Right lobe of liver (tissue), 6 donors: ENCODE results near the gene P2RY2. TPM values are rescaled to one million over a fixed set of nuclear protein-coding genes. Genes with fewer than 3 reads are reported as not detected.

Experiments used
- ATAC-seq, 4 donors: fragments of 200-7000 bp; cut with Tn5 transposase; one replicate each; pipeline ENCODE4 v1.9.1; 2020; ENCODE audit warnings: mild to moderate bottlenecking in 4 of 4, moderate library complexity in 4 of 4
- DNase-seq, 3 donors: peaks; one replicate each; pipeline ENCODE4 v3.0.0-alpha.2; 2020
- H3K27ac ChIP-seq, 3 donors: fragments of 200-600 bp; one replicate each; pipeline ENCODE4 v1.8.0; 2022
- H3K27me3 ChIP-seq, 2 donors: fragments of 200-600 bp; one replicate each; pipeline ENCODE4 v1.8.0; 2022
- H3K36me3 ChIP-seq, 4 donors: fragments of 200-600 bp; sonication (generic) in 1 of 4; one replicate each; pipeline versions ENCODE4 v1.5.1 to v1.8.0; 2017 to 2022; ENCODE audit warnings: control low read depth in 1 of 4
- H3K4me1 ChIP-seq, 4 donors: fragments of 200-600 bp; sonication (generic) in 1 of 4; one replicate each; pipeline versions ENCODE4 v1.5.1 to v1.8.0; 2017 to 2022; ENCODE audit warnings: control low read depth in 1 of 4
- H3K4me3 ChIP-seq, 3 donors: fragments of 200-600 bp; one replicate each; pipeline ENCODE4 v1.8.0; 2022
- H3K9me3 ChIP-seq, 4 donors: fragments of 200-600 bp; sonication (generic) in 1 of 4; one replicate each; pipeline versions ENCODE4 v1.5.1 to v1.8.0; 2017 to 2022; ENCODE audit warnings: control low read depth in 1 of 4
- POLR2A ChIP-seq: fragments of 450-650 bp; IDR thresholded peaks from one replicate; pipeline ENCODE4 v1.6.1; 2017; ENCODE audit warnings: antibody characterized with exemption, mild to moderate bottlenecking
- WGBS: methylation state at CpG from one replicate; pipeline ENCODE4 v1.1.6; 2018; ENCODE audit warnings: low coverage, low lambda C conversion rate; ENCODE audit not compliant: insufficient coverage; ENCODE audit errors: missing lambda C conversion rate; 5-methylcytosine and 5-hydroxymethylcytosine counted together
- intact Hi-C, 2 donors: fragments of 100-400 bp; cut with DNase I; formaldehyde crosslinking; loops; one replicate each; pipeline versions ENCODE4 v1.11.2 to v1.14.1; 2022
- total RNA-seq, 6 experiments: library from RNA; depleted of rRNA in 2 of 6; stranded (reverse); fragments of >200 nt in 2 of 6; fragmentation: NEBNext Ultra II Directional in 3 of 6; extraction: Animal tissue kit (Norgen Biotek cat#: 25700) in 3 of 6; gene quantifications; one replicate each; pipeline versions ENCODE4 v1.1.0 to v1.2.4, GENCODE V29; 2016 to 2023
- TF ChIP-seq, protein P1 (sequence below), 4 donors: fragments of 200-600 bp in 3 of 4; fragments of 450-650 bp in 1 of 4; IDR thresholded peaks; one replicate each; pipeline versions ENCODE4 v1.5.1 to v1.8.0; 2016 to 2022; ENCODE audit warnings: antibody characterized with exemption in 4 of 4, mild to moderate bottlenecking in 2 of 4
- donor health status: DM: no; HTN: yes; CAD: no.
- donor health status: DM: no; HTN: no; CAD: no.
- donor health status: DM: no; HTN: no; CAD: no.
- donor health status: DM: no; HTN: yes; CAD: no.
- donor health status: DM: no; HTN: yes; CAD: no.

Gene P2RY2
- total RNA-seq, 6 experiments from 2014 or later: 2.6 to 5.1 (median 3.5) TPM

DNA sequence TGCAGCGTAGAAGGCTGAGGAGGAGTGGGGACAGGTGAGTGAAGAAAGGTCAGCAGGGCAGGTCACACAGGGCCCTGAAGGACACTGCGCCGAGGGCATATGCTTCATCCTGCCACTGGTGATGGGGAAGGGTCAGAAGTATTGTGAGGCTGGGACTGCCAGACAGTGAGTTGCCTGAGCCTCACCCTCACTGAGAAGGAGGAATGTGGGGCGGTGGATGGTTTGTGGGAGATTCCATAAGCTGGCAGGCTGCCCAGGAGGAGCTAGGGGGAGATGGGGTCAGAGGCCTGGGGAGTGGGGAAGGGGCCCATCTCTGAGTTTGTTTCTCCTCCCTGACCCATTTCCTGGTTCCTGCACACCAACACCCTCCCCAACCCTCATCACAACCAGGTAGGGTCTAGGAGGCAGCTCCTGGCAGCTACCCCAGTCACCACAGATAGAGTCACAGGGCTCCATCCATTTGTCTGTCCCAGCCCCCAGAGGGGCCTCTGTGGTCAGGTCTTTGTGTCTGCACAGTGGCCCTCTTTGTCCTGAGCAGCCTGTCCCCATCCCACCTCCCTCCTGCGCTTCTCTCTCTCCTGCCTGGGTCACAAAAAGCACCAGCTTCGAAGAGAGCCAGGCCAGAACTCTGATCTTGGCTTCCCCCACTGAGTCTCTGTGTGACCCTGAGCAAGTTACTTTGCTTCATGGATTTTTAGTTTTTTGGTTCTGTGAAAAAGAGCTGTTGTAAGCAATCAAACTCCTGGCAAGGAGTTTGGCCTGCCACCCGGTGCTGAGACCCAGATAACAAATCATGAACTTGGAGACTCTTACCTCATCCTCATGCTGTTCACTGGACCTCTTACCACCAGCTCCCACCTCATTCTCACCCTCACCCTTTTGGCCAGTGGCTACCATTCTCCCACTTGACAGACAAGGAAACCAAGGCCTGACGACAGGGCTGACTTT, 4.6 kb upstream of the P2RY2 start:
- intact Hi-C loops: no loop called here
- peak in 1 of 3 donors; percentile 20 for DNase-seq
- Histone ChIP-seq H3K4me1 (peaks cover 0 to 14% (median 2%) of the 10 kb centered on the region in 4 donors), H3K27me3 (no peaks in the 10 kb centered on the region), H3K27ac (no peak overlapping the region), H3K9me3 (no peaks in the 10 kb centered on the region), H3K4me3 (no peak overlapping the region), H3K36me3 (no peaks in the 10 kb centered on the region)
- no peak for ATAC-seq
- TF ChIP-seq POLR2A: no peak
- TF ChIP-seq, protein P1, sequence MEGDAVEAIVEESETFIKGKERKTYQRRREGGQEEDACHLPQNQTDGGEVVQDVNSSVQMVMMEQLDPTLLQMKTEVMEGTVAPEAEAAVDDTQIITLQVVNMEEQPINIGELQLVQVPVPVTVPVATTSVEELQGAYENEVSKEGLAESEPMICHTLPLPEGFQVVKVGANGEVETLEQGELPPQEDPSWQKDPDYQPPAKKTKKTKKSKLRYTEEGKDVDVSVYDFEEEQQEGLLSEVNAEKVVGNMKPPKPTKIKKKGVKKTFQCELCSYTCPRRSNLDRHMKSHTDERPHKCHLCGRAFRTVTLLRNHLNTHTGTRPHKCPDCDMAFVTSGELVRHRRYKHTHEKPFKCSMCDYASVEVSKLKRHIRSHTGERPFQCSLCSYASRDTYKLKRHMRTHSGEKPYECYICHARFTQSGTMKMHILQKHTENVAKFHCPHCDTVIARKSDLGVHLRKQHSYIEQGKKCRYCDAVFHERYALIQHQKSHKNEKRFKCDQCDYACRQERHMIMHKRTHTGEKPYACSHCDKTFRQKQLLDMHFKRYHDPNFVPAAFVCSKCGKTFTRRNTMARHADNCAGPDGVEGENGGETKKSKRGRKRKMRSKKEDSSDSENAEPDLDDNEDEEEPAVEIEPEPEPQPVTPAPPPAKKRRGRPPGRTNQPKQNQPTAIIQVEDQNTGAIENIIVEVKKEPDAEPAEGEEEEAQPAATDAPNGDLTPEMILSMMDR (IDR thresholded peaks at IDR 0.05): no peak
- WGBS: 42% methylated on average over 3 of the region's 8 CpGs

DNA sequence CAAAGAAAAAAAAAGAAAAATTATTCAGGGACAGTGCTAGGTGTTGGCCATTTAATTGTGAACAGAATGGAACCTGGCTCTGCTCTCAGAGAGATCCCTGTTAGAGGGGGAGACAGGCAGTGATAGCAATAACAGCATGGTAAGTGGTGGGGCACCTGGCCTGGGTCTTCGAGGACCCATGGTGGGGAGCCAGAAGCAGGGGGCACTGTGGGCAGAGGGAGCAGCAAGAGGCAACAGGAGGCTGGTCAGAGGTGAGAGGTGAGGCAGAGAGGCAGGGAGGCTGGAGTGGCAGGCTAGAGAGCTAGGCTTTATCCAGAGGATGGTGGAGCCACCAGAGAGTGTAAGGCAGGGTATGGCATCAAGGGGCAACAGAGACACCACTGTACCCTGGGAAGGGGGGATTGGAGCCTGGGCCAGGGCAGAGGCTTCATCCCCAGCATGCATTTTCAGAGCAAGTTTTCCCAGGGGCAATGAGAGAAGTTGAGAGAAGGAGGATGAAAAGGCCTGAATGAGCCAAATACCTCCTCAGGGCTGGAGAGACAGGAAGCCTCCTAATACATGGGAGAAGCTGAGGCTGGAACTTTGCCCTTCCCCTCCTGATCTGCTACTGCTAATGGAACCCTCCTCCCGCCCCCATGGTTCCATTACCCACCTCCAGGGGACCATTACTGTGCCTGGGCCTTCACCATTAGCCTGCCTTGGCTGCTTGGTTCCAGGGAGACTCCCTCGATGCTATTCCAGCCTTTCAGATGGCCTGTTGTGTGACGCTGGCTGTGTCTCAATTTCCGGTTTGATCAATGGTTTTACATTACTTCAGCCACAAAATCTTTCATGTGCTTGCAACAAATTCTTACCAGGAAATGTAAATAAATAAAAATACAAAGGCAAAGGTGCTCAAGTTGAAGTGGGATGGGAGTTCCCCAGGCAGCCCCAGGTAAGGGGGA, 2.6 kb upstream of the P2RY2 start:
- 95% methylated on average over 4 of the region's 5 CpGs for WGBS
- TF ChIP-seq, protein P1 (IDR thresholded peaks at IDR 0.05): no peak
- TF ChIP-seq POLR2A: no peak
- no peak for DNase-seq
- H3K4me3 ChIP-seq: no peak overlapping the region
- no peaks in the 10 kb centered on the region for H3K27me3 ChIP-seq
- H3K36me3 ChIP-seq: no peaks in the 10 kb centered on the region
- intact Hi-C loops: no loop called here
- H3K4me1 ChIP-seq: peaks cover 0 to 14% (median 2%) of the 10 kb centered on the region in 4 donors
- H3K27ac ChIP-seq: no peak overlapping the region
- no peaks in the 10 kb centered on the region for H3K9me3 ChIP-seq
- ATAC-seq: no peak

DNA sequence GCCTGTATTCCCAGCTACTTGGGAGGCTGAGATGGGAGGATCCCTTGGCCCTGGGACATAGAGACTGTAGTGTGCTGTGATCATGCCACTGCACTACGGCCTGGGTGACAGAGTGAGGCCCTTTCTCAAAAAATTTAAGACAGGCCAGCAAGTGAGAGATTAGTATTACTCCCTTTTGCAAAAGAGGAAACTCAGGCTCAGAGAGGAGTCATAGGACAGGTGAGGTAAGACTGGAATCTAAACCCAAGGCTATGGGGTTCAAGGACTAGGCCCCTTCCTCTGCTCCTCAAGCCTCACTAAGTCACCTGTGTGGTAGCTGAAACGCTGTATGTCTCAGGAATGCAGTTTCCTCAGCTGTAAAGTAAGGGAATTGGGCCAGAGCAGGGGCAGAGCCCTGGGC, 1.6 kb upstream of the P2RY2 start:
- H3K36me3 ChIP-seq: no peaks in the 10 kb centered on the region
- no peaks in the 10 kb centered on the region for H3K27me3 ChIP-seq
- H3K4me3 ChIP-seq: no peak overlapping the region
- H3K9me3 ChIP-seq: no peaks in the 10 kb centered on the region
- DNase-seq (no peak), ATAC-seq (no peak)
- intact Hi-C loops: no loop called here
- TF ChIP-seq, protein P1 (IDR thresholded peaks at IDR 0.05): no peak
- TF ChIP-seq POLR2A: no peak
- no peak overlapping the region for H3K27ac ChIP-seq
- peaks cover 0 to 14% (median 2%) of the 10 kb centered on the region in 4 donors for H3K4me1 ChIP-seq
- WGBS: 100% methylated on average over 1 of the region's 2 CpGs

DNA sequence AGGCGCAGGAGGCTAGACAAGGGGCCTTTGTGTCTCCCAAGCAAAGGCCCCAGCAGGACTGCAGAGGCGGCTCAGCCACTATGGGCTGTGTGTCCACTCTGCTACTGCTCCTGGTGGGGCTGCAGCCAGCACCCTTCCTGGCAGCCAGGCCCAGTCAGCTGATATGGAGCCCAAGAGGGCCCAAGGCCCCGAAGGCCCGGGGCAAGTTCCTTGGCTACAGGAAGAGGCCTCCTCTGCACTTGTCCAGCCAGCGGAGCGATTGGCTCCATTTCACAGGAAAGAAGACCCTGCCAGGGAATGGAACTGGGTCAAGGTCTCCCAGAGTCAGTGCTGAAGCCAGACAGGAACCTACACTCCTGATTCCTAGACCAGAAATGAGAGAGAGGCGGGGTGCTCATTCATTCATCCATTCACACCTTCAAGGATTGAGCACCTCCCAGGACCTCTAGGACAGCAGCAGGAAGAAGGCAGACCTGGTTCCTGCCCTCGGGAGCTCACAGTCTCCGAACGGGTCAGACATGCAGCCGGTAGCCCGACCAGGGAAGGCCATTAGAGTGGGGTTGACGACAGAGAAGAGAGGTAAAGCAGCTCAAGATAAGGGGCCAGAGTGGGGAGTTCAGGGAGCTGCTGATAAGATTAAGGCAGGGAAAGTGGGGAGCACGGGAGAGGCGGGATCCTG, 811 bp upstream of the P2RY2 start:
- Histone ChIP-seq H3K36me3 (no peaks in the 10 kb centered on the region), H3K27me3 (no peaks in the 10 kb centered on the region), H3K9me3 (no peaks in the 10 kb centered on the region), H3K4me3 (peak overlapping the region; percentile 55 to 63 (median 58)), H3K27ac (peak overlapping the region in 1 of 3 donors; percentile 50), H3K4me1 (peaks cover 0 to 14% (median 2%) of the 10 kb centered on the region in 4 donors)
- peak in 1 of 3 donors; percentile 66 for DNase-seq
- no peak for TF ChIP-seq POLR2A
- TF ChIP-seq, protein P1 (IDR thresholded peaks at IDR 0.05): no peak
- intact Hi-C loops: no loop called here
- ATAC-seq: peak; percentile 3 to 21 (median 8)
- WGBS: 30% methylated on average over 10 of the region's 15 CpGs
